Peyer's patch (tissue), 4 donors: ENCODE data around the gene ZYX. TPM values are rescaled to one million over a fixed set of nuclear protein-coding genes. Genes with fewer than 3 reads are reported as not detected.
"Not testable (repeated sequence)": the region's sequence is repeated elsewhere in the genome, so short reads cannot be mapped to it uniquely, and the experiment has no call there.

Experiments
- DNase-seq, 3 donors: peaks; one replicate each; pipeline ENCODE4 v3.0.0-alpha.2; 2017 to 2019
- H3K27ac ChIP-seq, 4 donors: fragments of 200-600 bp; sonication (generic); one replicate each; pipeline ENCODE4 v1.5.1; 2016 to 2019
- H3K27me3 ChIP-seq, 2 donors: fragments of 200-600 bp; sonication (generic); one replicate each; pipeline ENCODE4 v1.5.1; 2019
- H3K36me3 ChIP-seq, 3 donors: fragments of 200-600 bp; sonication (generic); one replicate each; pipeline ENCODE4 v1.5.1; 2016 to 2019
- H3K4me1 ChIP-seq, 4 donors: fragments of 200-600 bp; sonication (generic); one replicate each; pipeline ENCODE4 v1.5.1; 2016 to 2019
- H3K4me3 ChIP-seq, 4 donors: fragments of 200-600 bp; sonication (generic); 1 replicate in 3 of 4; 2 replicates in 1 of 4; pipeline ENCODE4 v1.5.1; 2016 to 2019; ENCODE audit warnings: mild to moderate bottlenecking in 1 of 4
- H3K9me3 ChIP-seq, 4 donors: fragments of 200-600 bp; sonication (generic); one replicate each; pipeline ENCODE4 v1.5.1; 2016 to 2019; ENCODE audit warnings: mild to moderate bottlenecking in 1 of 4
- POLR2A ChIP-seq, 2 donors: fragments of 450-650 bp; IDR thresholded peaks; one replicate each; pipeline ENCODE4 v1.5.1; 2017; ENCODE audit warnings: antibody characterized with exemption in 2 of 2, mild to moderate bottlenecking in 2 of 2, moderate library complexity in 2 of 2
- total RNA-seq, 4 donors: library from RNA; depleted of rRNA; stranded (reverse); fragments of >200 nt; gene quantifications; one replicate each; pipeline ENCODE4 v1.1.0, GENCODE V29; 2016
- TF ChIP-seq, protein P1 (sequence below), 6 experiments: fragments of 450-650 bp in 4 of 6; fragments of 200-600 bp in 2 of 6; sonication (generic) in 1 of 6; IDR thresholded peaks; one replicate each; pipeline ENCODE4 v1.5.1; 2017 to 2019; ENCODE audit warnings: antibody characterized with exemption in 6 of 6, mild to moderate bottlenecking in 3 of 6, moderate library complexity in 1 of 6

ZYX gene
- total RNA-seq, 4 donors from 2014 or later = 47.0 to 88.0 (median 55.9) TPM

DNA sequence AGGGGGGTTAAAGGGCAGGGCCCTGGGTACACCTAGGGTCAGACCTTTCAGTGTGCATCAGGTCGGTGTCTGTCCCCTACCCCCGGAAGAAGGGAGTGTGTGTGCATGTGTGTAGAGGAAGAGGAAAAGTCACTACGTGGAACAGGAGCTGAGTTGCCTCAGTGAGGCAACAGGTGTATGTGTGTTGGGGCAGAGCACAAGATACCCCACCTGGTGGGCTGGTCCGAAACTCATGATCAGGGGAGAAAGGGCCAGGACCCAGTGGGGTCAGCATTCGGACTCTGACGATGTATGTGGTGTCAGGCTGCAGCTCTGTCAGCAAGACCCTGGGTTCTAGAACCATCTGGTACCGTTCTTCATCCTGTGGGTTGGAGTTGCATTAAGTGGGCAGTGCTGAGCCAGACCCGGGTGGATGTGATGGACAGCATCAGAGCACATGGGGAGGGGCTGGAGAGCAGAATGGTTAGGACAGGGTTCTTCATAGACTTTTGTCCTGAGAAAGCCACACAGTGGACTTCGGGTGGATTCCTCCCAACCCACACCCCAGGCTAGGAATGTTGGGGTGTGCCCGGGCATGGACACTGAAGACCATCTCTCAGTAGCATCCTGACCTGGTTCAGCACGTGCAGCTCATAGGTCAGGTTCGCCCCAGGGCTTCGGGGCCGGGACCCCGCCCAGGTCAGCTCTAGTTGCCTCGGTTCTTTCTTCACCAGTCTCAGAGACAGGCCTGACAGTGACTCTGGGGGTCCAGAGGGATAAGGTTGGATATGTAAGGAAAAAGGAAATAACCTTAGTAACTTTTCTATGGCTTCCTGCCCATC, 16.8 kb downstream of the ZYX start:
- Histone ChIP-seq H3K27me3 (no peaks in the 10 kb centered on the region), H3K36me3 (peaks cover 0 to 43% (median 0%) of the 10 kb centered on the region in 3 donors), H3K4me1 (peaks cover 0 to 33% (median 0%) of the 10 kb centered on the region in 4 donors), H3K9me3 (no peaks in the 10 kb centered on the region), H3K4me3 (no peak overlapping the region), H3K27ac (no peak overlapping the region)
- DNase-seq = peak in 1 of 3 donors; percentile 39
- TF ChIP-seq POLR2A (IDR thresholded peaks at IDR 0.05) = no peak
- TF ChIP-seq, protein P1, sequence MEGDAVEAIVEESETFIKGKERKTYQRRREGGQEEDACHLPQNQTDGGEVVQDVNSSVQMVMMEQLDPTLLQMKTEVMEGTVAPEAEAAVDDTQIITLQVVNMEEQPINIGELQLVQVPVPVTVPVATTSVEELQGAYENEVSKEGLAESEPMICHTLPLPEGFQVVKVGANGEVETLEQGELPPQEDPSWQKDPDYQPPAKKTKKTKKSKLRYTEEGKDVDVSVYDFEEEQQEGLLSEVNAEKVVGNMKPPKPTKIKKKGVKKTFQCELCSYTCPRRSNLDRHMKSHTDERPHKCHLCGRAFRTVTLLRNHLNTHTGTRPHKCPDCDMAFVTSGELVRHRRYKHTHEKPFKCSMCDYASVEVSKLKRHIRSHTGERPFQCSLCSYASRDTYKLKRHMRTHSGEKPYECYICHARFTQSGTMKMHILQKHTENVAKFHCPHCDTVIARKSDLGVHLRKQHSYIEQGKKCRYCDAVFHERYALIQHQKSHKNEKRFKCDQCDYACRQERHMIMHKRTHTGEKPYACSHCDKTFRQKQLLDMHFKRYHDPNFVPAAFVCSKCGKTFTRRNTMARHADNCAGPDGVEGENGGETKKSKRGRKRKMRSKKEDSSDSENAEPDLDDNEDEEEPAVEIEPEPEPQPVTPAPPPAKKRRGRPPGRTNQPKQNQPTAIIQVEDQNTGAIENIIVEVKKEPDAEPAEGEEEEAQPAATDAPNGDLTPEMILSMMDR (IDR thresholded peaks at IDR 0.05) = no peak

DNA sequence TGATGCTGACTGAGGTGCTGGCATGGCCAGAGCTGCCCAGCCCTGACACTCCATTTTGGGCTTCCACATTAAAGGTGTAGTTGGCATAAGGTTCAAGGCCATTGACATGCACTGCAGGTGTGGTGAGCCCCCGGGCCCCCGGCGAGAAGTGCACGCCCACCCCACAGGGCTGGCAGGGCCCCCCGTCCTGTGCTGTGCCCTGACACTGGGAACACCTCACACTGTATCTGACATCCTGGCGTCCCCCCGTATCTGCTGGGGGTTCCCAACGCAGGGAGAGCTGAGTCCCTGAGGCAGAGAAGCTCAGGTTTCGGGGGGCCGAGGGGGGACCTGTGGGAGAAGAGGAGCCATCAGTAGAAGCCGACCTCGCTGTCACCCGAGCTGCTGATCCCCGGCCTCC, 17.5 kb downstream of the ZYX start:
- TF ChIP-seq, protein P1 (IDR thresholded peaks at IDR 0.05) = no peak
- no peak for TF ChIP-seq POLR2A (IDR thresholded peaks at IDR 0.05)
- Histone ChIP-seq H3K9me3 (no peaks in the 10 kb centered on the region), H3K4me3 (no peak overlapping the region), H3K36me3 (peaks cover 0 to 36% (median 0%) of the 10 kb centered on the region in 3 donors), H3K27ac (no peak overlapping the region), H3K4me1 (peaks cover 0 to 26% (median 0%) of the 10 kb centered on the region in 4 donors), H3K27me3 (no peaks in the 10 kb centered on the region)
- peak in 2 of 3 donors; percentile 41 to 42 for DNase-seq

DNA sequence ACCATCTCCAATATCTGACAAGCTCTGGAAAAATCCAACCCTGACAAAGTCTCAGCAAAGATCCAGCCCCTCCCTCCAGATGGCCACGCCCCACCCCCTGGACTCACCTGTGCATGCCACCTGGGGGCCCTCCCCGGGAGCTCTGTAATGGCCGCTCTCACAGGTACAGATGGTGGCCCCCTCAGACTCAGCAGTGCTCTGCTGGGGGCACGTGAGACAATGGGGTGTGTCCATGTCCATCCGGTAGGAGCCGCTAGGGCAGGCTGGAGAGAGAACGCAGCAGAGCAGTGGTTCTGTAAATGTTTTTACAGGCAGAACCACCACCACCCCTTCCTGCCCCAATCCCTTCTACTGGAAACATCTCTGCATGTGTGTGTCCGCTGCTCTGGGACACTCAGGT, 18.0 kb downstream of the ZYX start:
- peaks cover 0 to 33% (median 0%) of the 10 kb centered on the region in 3 donors for H3K36me3 ChIP-seq
- no peak overlapping the region for H3K27ac ChIP-seq
- H3K4me3 ChIP-seq = no peak overlapping the region
- TF ChIP-seq POLR2A (IDR thresholded peaks at IDR 0.05) = no peak
- TF ChIP-seq, protein P1 (IDR thresholded peaks at IDR 0.05) = no peak
- no peaks in the 10 kb centered on the region for H3K9me3 ChIP-seq
- peak in 1 of 3 donors; percentile 42 for DNase-seq
- peaks cover 0 to 24% (median 0%) of the 10 kb centered on the region in 4 donors for H3K4me1 ChIP-seq
- no peaks in the 10 kb centered on the region for H3K27me3 ChIP-seq

DNA sequence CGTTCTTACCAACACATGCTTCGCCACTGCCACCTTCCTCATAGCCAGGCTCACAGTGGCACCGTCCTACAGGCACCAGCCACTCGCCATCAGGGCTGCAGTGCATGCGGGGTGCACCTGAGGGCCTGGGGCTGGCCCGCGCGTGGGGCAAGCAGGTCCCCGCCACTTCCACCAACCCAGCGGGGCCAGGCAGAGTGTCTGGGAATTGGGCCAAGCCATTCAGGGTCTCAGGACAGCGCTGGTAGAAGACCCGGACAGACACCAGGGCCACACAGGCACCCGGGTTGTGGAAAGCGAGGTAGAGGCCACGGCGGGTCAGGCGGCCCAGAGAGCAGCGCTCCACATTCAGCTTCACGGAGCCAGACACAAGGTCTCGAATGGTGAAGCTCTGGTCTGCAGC, 18.5 kb downstream of the ZYX start:
- H3K4me3 ChIP-seq = no peak overlapping the region
- peak in 1 of 3 donors; percentile 44 for DNase-seq

DNA sequence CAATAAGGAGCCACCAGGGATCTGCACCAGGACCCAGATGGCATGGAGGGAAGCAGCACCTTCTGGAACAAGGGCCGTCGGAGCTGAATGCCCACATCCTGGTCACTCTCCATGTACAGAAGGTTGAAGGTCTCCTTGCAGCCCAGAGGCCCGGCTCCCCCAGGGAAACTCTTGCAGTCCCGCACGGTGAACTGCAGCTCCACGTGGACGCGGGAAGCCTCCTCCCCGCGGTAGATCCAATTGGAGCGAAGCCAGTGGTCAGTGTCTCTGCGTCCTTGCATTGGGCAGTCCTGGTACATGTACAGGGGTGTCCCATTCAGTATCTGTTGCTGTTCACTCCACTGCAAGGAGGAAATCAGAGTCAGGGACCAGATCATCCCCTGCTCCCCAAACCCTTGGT, 20.1 kb downstream of the ZYX start:
- Histone ChIP-seq H3K27me3 (no peaks in the 10 kb centered on the region), H3K36me3 (peaks cover 0 to 30% (median 0%) of the 10 kb centered on the region in 3 donors), H3K27ac (no peak overlapping the region), H3K4me1 (peaks cover 0 to 19% (median 0%) of the 10 kb centered on the region in 4 donors), H3K4me3 (no peak overlapping the region), H3K9me3 (no peaks in the 10 kb centered on the region)
- DNase-seq = peak in 2 of 3 donors; percentile 35 to 43
- TF ChIP-seq, protein P1 (IDR thresholded peaks at IDR 0.05) = no peak
- no peak for TF ChIP-seq POLR2A (IDR thresholded peaks at IDR 0.05)

More for the DNA sequence above, 18.5 kb downstream of the ZYX start:
- Histone ChIP-seq H3K27ac (no peak overlapping the region), H3K27me3 (no peaks in the 10 kb centered on the region), H3K4me1 (peaks cover 0 to 24% (median 0%) of the 10 kb centered on the region in 4 donors), H3K9me3 (no peaks in the 10 kb centered on the region), H3K36me3 (peaks cover 0 to 30% (median 0%) of the 10 kb centered on the region in 3 donors)
- TF ChIP-seq, protein P1 (IDR thresholded peaks at IDR 0.05) = no peak
- TF ChIP-seq POLR2A (IDR thresholded peaks at IDR 0.05) = no peak

DNA sequence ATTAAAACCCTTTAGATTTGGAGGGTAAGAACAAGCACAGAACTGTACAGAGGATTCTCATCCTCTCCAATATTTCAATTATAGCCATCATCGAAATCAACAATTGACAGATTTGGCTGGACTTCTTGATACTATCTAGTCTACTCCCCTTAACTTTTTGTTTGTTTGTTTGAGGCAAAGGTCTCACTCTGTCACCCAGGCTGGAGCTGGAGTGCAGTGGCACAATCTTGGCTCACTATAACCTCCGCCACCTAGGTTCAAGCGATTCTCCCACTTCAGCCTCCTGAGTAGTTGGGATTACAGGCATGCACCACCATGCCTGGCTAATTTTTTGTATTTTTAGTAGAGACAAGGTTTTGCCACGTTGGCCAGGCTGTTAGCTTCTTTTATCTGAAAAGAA, 21.1 kb downstream of the ZYX start:
- H3K4me1 ChIP-seq = peaks cover 0 to 19% (median 2%) of the 10 kb centered on the region in 4 donors
- H3K9me3 ChIP-seq, H3K4me3 ChIP-seq, H3K27me3 ChIP-seq, DNase-seq, H3K27ac ChIP-seq: not testable (repeated sequence)
- H3K36me3 ChIP-seq = peaks cover 0 to 26% (median 0%) of the 10 kb centered on the region in 3 donors
